BJ (cell line): ENCODE data around the gene PPP4R1. TPM values are rescaled to one million over a fixed set of nuclear protein-coding genes. Genes with fewer than 3 reads are reported as not detected.

Experiments used
- CTCF ChIA-PET: fragments of 350-600 bp; formaldehyde crosslinking; extraction: SDS; loops from one replicate; lab custom pipeline; 2021; ENCODE audit warnings: antibody characterized with exemption, inconsistent platforms; lab: Yijun Ruan, JAX
- POLR2A ChIA-PET: fragments of 300-600 bp; sonication (Branson Sonifier 250); formaldehyde crosslinking; extraction: SDS; loops from one replicate; lab custom pipeline; 2021; ENCODE audit warnings: antibody characterized with exemption; lab: Charles Lee
- DNase-seq: peaks from one replicate; pipeline ENCODE4 v3.0.0-alpha.2; 2011; ENCODE audit warnings: low read depth
- H3K27me3 ChIP-seq: 2 replicates; pipeline ENCODE4 v1.6.0; 2011; ENCODE audit warnings: low read length; ENCODE audit not compliant: control insufficient read depth, insufficient read depth
- H3K36me3 ChIP-seq: 2 replicates; pipeline ENCODE4 v1.5.1; 2011; ENCODE audit warnings: low read length; ENCODE audit not compliant: control insufficient read depth, insufficient read depth
- H3K4me3 ChIP-seq: 2 replicates; pipeline ENCODE4 v1.5.1; 2011; ENCODE audit warnings: low read depth, mild to moderate bottlenecking, control low read depth, low read length
- polyA plus RNA-seq: library from polyadenylated mRNA; depleted of rRNA; stranded (reverse); fragments of >200 nt; gene quantifications from 2 replicates; pipeline ENCODE4 v1.2.3, GENCODE V29; 2011
- TF ChIP-seq, protein P1 (sequence below): IDR thresholded peaks from 2 replicates; pipeline ENCODE4 v1.5.1; 2011; ENCODE audit warnings: low read depth, mild to moderate bottlenecking, control low read depth, inconsistent platforms, low read length, moderate library complexity; ENCODE audit not compliant: insufficient read depth

The PPP4R1 gene
- polyA plus RNA-seq, 1 experiment, result 135 TPM

DNA sequence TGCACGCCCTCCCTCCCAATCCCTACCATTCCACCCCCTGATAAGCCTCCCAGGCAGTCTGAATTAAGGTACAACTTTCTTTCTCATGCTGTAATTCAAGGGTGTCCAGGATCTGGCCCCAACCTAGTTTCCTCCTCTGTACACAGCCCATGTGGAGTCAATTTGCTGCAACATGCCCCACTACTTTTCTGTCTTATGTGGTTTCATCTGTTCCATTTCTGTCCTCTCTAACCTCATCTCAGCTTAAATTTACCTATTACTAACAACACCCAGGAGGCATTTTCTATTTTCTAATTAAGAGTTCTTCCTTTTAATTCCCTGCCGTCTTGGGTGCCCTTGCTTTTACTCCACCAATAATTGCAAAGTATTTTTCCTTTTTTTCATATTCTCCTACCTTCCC, 10.0 kb downstream of the PPP4R1 start:
- H3K27me3 ChIP-seq, result no peaks in the 10 kb centered on the region
- ChIA-PET POLR2A (no interaction called here), CTCF (no interaction called here)
- no peaks in the 10 kb centered on the region for H3K36me3 ChIP-seq
- no peak overlapping the region for H3K4me3 ChIP-seq
- DNase-seq, result no peak
- TF ChIP-seq, protein P1, sequence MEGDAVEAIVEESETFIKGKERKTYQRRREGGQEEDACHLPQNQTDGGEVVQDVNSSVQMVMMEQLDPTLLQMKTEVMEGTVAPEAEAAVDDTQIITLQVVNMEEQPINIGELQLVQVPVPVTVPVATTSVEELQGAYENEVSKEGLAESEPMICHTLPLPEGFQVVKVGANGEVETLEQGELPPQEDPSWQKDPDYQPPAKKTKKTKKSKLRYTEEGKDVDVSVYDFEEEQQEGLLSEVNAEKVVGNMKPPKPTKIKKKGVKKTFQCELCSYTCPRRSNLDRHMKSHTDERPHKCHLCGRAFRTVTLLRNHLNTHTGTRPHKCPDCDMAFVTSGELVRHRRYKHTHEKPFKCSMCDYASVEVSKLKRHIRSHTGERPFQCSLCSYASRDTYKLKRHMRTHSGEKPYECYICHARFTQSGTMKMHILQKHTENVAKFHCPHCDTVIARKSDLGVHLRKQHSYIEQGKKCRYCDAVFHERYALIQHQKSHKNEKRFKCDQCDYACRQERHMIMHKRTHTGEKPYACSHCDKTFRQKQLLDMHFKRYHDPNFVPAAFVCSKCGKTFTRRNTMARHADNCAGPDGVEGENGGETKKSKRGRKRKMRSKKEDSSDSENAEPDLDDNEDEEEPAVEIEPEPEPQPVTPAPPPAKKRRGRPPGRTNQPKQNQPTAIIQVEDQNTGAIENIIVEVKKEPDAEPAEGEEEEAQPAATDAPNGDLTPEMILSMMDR, result no peak

DNA sequence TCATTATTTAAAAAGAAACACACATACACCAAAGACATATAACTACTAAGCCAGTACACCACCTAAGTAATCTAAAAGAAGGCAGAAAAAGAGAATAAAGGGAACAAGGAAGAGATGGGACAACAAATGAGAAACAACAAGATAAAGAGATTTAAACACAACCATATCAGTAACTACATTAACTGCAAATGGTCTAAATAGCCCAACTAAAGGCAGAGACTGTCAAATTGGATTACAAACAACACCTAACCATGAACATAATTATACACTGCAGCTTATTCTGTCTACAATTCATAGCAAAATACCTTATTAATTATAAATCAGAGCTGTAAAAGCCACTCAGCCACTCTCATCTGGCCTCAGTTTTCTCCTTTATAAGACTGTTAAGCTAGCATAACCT, 15.0 kb downstream of the PPP4R1 start:
- CTCF ChIA-PET, result interaction anchor here (0.5 to 1.7 kb wide), 3 partner anchors 9 to 123 kb away, joined by 3 to 4 read pairs (median 3); no protein-coding TSS in a partner anchor
- POLR2A ChIA-PET, result no interaction called here
- no peaks in the 10 kb centered on the region for H3K27me3 ChIP-seq
- TF ChIP-seq, protein P1, result no peak
- DNase-seq, result no peak
- H3K4me3 ChIP-seq, result no peak overlapping the region
- no peaks in the 10 kb centered on the region for H3K36me3 ChIP-seq

DNA sequence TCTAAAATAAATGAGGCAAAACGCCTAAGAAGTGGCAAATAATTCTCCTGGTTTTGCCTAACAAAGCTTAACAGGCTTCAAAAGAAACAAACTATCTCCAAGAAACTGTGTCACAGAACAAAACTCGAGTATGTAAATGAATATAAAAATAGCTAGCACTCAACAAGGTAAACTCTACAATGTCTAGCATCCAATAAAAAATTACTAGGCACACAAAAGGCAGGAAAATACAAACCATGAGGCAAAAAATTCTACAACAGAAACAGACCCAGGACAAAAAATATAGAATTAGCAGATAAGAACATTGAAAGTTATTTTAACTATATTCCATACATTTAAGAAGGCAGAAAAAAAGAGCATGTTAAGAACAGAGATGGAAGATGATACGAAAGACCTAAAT, 16.8 kb downstream of the PPP4R1 start:
- CTCF ChIA-PET, result no interaction called here
- POLR2A ChIA-PET, result interaction anchor here (0.7 kb wide), 1 partner anchor 21 kb away, joined by 3 read pairs; no protein-coding TSS in a partner anchor
- no peak overlapping the region for H3K4me3 ChIP-seq
- H3K27me3 ChIP-seq, result no peaks in the 10 kb centered on the region
- TF ChIP-seq, protein P1, result no peak
- H3K36me3 ChIP-seq, result no peaks in the 10 kb centered on the region
- no peak for DNase-seq

DNA sequence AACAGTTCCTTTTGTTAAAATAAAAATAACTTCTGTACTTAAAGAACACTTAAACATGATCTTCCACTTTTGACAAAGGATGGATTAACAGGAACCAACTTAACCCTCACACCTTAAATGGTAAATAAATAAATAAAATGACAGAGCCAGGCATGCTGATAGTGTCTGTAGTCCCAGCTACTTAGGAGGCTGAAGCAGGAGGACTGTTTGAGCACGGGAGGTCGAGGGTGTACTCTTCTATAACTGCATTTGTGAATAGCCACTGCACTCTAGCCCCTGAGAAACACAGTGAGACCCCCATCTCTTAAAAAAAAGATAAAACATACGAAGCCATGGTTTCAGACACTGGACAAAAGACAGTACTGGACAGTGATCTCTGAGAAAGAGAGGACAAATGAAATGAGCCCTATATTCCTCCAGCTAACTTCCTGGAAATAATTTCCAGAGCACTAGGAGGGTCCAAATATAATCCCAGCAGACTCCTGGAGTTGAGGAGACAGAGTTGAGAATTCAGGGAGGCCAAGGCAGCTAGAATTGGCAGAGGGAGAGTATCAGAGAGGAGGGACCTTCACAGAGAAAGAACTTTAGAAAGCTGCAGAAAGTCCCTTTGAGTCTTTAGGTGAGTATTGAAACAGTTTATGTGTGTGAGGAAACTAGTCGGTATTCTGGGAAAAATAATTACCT, 17.4 kb downstream of the PPP4R1 start:
- H3K4me3 ChIP-seq, result no peak overlapping the region
- no peaks in the 10 kb centered on the region for H3K36me3 ChIP-seq
- H3K27me3 ChIP-seq, result no peaks in the 10 kb centered on the region
- TF ChIP-seq, protein P1, result no peak
- CTCF ChIA-PET, result interaction anchor here (1.7 kb wide), 1 partner anchor 15 kb away, joined by 5 read pairs; no protein-coding TSS in a partner anchor
- no peak for DNase-seq
- POLR2A ChIA-PET, result interaction anchor here (0.7 kb wide), 1 partner anchor 20 kb away, joined by 3 read pairs; no protein-coding TSS in a partner anchor

DNA sequence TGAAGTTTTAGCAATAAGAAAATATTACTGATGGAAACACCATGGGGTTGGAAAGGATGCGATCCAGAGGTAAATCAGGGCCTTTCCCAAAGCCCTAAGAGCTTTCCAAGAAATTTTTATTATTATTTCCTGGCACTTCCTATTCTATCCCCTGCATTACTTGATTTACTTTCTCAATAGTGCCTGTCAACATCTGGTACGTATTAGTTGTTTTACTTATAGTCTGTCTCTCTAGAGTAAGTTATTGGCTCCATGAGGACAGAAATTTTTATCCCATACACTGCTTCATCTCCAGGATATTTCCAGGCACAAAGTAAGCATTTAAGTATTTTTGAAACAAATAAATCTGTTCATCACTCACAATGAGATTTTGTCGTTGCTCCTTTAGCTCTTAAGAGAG, 18.1 kb downstream of the PPP4R1 start:
- TF ChIP-seq, protein P1, result no peak
- DNase-seq, result no peak
- ChIA-PET POLR2A (no interaction called here), CTCF (interaction anchor here (1.7 kb wide), 1 partner anchor 16 kb away, joined by 5 read pairs; no protein-coding TSS in a partner anchor)
- Histone ChIP-seq H3K4me3 (no peak overlapping the region), H3K36me3 (no peaks in the 10 kb centered on the region), H3K27me3 (no peaks in the 10 kb centered on the region)
